Panc1 (cell line): ENCODE results near the gene ZDHHC14.

ENCODE experiments used
- POLR2AphosphoS5 ChIP-seq: IDR thresholded peaks from 2 replicates; pipeline ENCODE4 v1.6.1; 2012; ENCODE audit warnings: mild to moderate bottlenecking, low read depth, low read length, moderate library complexity
- SIN3A ChIP-seq: IDR thresholded peaks from 2 replicates; pipeline ENCODE4 v1.6.1; 2012; ENCODE audit warnings: low read depth, mild to moderate bottlenecking, low read length, moderate library complexity, borderline replicate concordance; ENCODE audit not compliant: insufficient read depth
- TF ChIP-seq, protein P1 (sequence below): fragments of 450-650 bp; IDR thresholded peaks from 2 replicates; pipeline ENCODE4 v1.5.1; 2017; ENCODE audit warnings: mild to moderate bottlenecking
- TF ChIP-seq, protein P2 (sequence below), 2 experiments: IDR thresholded peaks; 2 replicates each; pipeline ENCODE4 v1.6.1; 2011 to 2012; ENCODE audit warnings: low read depth in 2 of 2, control low read depth in 1 of 2, low read length in 1 of 2, mild to moderate bottlenecking in 1 of 2, moderate library complexity in 1 of 2; ENCODE audit not compliant: insufficient read depth in 1 of 2

DNA sequence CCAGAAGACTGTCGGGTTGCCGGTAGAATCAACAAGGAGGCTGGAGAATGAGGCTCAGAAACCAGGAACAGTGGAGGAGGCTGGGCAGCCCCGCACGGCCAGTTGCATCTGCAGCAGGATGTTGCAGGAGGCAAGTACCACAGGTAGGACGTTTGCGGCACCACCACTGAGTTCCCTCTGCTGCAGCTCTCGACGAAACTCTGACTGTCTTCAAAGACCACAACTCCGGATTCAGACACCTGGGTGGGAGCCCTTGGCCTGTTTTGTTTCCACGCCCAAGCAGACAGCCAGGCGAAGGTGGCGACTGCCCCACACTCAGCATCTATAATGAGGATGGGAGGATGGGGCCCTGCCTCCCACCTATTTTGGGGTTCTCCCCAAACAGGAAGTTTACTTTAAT lies 218.2 kb downstream of the ZDHHC14 start:
- TF ChIP-seq POLR2AphosphoS5 (no peak), SIN3A (no peak)
- TF ChIP-seq, protein P1, sequence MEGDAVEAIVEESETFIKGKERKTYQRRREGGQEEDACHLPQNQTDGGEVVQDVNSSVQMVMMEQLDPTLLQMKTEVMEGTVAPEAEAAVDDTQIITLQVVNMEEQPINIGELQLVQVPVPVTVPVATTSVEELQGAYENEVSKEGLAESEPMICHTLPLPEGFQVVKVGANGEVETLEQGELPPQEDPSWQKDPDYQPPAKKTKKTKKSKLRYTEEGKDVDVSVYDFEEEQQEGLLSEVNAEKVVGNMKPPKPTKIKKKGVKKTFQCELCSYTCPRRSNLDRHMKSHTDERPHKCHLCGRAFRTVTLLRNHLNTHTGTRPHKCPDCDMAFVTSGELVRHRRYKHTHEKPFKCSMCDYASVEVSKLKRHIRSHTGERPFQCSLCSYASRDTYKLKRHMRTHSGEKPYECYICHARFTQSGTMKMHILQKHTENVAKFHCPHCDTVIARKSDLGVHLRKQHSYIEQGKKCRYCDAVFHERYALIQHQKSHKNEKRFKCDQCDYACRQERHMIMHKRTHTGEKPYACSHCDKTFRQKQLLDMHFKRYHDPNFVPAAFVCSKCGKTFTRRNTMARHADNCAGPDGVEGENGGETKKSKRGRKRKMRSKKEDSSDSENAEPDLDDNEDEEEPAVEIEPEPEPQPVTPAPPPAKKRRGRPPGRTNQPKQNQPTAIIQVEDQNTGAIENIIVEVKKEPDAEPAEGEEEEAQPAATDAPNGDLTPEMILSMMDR: no peak
- TF ChIP-seq, protein P2, sequence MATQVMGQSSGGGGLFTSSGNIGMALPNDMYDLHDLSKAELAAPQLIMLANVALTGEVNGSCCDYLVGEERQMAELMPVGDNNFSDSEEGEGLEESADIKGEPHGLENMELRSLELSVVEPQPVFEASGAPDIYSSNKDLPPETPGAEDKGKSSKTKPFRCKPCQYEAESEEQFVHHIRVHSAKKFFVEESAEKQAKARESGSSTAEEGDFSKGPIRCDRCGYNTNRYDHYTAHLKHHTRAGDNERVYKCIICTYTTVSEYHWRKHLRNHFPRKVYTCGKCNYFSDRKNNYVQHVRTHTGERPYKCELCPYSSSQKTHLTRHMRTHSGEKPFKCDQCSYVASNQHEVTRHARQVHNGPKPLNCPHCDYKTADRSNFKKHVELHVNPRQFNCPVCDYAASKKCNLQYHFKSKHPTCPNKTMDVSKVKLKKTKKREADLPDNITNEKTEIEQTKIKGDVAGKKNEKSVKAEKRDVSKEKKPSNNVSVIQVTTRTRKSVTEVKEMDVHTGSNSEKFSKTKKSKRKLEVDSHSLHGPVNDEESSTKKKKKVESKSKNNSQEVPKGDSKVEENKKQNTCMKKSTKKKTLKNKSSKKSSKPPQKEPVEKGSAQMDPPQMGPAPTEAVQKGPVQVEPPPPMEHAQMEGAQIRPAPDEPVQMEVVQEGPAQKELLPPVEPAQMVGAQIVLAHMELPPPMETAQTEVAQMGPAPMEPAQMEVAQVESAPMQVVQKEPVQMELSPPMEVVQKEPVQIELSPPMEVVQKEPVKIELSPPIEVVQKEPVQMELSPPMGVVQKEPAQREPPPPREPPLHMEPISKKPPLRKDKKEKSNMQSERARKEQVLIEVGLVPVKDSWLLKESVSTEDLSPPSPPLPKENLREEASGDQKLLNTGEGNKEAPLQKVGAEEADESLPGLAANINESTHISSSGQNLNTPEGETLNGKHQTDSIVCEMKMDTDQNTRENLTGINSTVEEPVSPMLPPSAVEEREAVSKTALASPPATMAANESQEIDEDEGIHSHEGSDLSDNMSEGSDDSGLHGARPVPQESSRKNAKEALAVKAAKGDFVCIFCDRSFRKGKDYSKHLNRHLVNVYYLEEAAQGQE (IDR thresholded peaks at IDR 0.05; ENCODE audit: insufficient read depth in 1 of 2, low read depth in 2 of 2, low read length in 1 of 2): no peak
